ENCODE measurements around the gene ANTKMT. TPM values are rescaled to one million over a fixed set of nuclear protein-coding genes. Genes with fewer than 3 reads are reported as not detected.
A peak's percentile ranks its signal among the peaks of the same experiment; 100 is the strongest.

The ANTKMT gene
- total and polyA plus RNA-seq, 2 of the 8 experiments (the other 6 are each of a cell fraction or from before 2014, with no cell fraction given) = 26.5 to 26.6 TPM

DNA sequence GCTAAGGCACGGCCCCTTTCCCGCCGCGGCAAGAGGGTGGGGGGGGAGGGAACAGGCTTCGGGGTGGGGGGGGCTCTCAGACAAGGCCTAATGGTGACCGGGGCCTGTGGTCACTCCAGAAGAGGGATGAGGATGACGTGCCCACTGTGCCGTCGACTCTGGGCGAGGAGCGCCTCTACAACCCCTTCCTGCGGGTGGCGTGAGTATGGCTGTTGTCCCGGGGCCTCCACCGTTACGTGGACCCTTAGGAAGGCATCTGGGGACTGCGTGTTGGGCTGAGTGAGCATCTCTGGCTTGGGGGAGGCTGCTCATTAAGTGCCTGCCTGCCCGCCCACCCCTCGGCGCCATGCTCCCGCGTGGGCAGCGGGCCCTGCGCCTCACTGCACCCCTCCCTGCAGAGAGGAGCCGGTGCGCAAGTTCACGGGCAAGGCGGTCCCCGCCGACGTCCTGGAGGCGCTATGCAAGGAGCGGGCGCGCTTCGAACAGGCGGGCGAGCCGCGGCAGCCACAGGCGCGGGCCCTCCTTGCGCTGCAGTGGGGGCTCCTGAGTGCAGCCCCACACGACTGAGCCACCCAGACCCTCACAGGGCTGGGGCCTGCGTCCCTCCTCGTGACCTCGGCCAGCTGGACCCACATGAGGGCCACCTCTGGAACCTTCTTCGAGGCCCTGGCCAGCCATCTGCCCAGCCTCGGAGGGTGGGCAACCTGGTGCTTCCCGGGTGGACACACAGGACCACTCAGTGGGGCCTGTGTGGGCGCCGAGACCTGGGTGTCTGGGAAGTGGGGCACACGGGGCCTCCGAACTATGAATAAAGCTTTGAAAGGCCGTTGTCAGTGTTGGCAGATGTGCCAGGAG, 8.2 kb downstream of the ANTKMT start:
- TF ChIP-seq HDAC2 (IDR thresholded peaks at IDR 0.05; ENCODE audit: borderline replicate concordance in 1 of 2, low read depth in 2 of 2, low read length in 2 of 2) (no peak), ZNF274 (IDR thresholded peaks at IDR 0.05; ENCODE audit: borderline replicate concordance, extremely low read depth, low read length) (no peak), SP2 (IDR thresholded peaks at IDR 0.05; ENCODE audit: low read length) (no peak), YY1 (IDR thresholded peaks at IDR 0.05; ENCODE audit: low read depth, low read length) (no peak), SUZ12 (IDR thresholded peaks at IDR 0.05; ENCODE audit: low read length) (no peak)
- TF ChIP-seq, protein P1, sequence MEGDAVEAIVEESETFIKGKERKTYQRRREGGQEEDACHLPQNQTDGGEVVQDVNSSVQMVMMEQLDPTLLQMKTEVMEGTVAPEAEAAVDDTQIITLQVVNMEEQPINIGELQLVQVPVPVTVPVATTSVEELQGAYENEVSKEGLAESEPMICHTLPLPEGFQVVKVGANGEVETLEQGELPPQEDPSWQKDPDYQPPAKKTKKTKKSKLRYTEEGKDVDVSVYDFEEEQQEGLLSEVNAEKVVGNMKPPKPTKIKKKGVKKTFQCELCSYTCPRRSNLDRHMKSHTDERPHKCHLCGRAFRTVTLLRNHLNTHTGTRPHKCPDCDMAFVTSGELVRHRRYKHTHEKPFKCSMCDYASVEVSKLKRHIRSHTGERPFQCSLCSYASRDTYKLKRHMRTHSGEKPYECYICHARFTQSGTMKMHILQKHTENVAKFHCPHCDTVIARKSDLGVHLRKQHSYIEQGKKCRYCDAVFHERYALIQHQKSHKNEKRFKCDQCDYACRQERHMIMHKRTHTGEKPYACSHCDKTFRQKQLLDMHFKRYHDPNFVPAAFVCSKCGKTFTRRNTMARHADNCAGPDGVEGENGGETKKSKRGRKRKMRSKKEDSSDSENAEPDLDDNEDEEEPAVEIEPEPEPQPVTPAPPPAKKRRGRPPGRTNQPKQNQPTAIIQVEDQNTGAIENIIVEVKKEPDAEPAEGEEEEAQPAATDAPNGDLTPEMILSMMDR (IDR thresholded peaks at IDR 0.05; ENCODE audit: control extremely low read depth in 1 of 3, insufficient read depth in 1 of 3, low read depth in 1 of 3, low read length in 3 of 3) = peak in 1 of 3 experiments; percentile 21; a peak in 1 of 4 replicates
- Histone ChIP-seq H4K8ac (ENCODE audit: extremely low read depth, insufficient read depth, low read length) (0 out of 2 replicates have a peak overlapping the region, but pooled peaks have one; percentile 25), H2BK120ac (replicated peaks; ENCODE audit: low read depth, low read length) (no peak overlapping the region), H3K9me3 (ENCODE audit: insufficient read depth in 2 of 2, low read depth in 1 of 2, low read length in 1 of 2) (no peaks in the 10 kb centered on the region), H3K23ac (ENCODE audit: insufficient read length) (no peak overlapping the region), H3K4me2 (ENCODE audit: insufficient read depth in 1 of 2, low read depth in 2 of 2, low read length in 2 of 2) (peak overlapping the region; percentile 93 to 99), H2AFZ (ENCODE audit: low read length) (no peak overlapping the region), H4K5ac (ENCODE audit: insufficient read length, low read depth, low read length) (no peak overlapping the region), H3K4me1 (replicated peaks in 1 of 4; ENCODE audit: control insufficient read depth in 3 of 4, insufficient read depth in 4 of 4, low read length in 3 of 4) (peaks cover 0 to 14% (median 8%) of the 10 kb centered on the region in 4 experiments; a peak in 5 of 7 replicates), H3K23me2 (ENCODE audit: low read depth, low read length) (peaks cover 19% of the 10 kb centered on the region; the same call in 1 of the 2 replicates), H2BK5ac (ENCODE audit: low read depth, low read length) (no peak overlapping the region), H3K27ac (ENCODE audit: low read depth, low read length) (no peak overlapping the region), H3K9ac (replicated peaks in 1 of 4; ENCODE audit: extremely low read depth in 1 of 4, low read depth in 3 of 4, low read length in 3 of 4) (no peak overlapping the region), H3K36me3 (ENCODE audit: control insufficient read depth in 2 of 4, insufficient read depth in 4 of 4, low read length in 3 of 4) (peaks cover 0 to 3% (median under 1%) of the 10 kb centered on the region in 4 experiments; a peak in 1 of 8 replicates), H3K79me1 (ENCODE audit: low read depth, low read length) (no peaks in the 10 kb centered on the region), H2BK12ac (ENCODE audit: low read depth, low read length) (no peak overlapping the region), H3K56ac (replicated peaks; ENCODE audit: insufficient read length, low read depth, low read length) (no peak overlapping the region), H2BK20ac (ENCODE audit: low read length) (no peak overlapping the region), H3K14ac (ENCODE audit: insufficient read length) (no peak overlapping the region), H3K18ac (ENCODE audit: extremely low read depth, low read length) (peak overlapping the region; percentile 96; the same call in 1 of the 2 replicates), H3K4me3 (ENCODE audit: extremely low read depth in 1 of 4, insufficient read depth in 2 of 4, low read depth in 3 of 4, low read length in 4 of 4) (peak overlapping the region; percentile 16 to 83 (median 37); a peak in 5 of 8 replicates), H2BK15ac (ENCODE audit: low read length) (no peak overlapping the region), H3K4ac (replicated peaks; ENCODE audit: insufficient read length, low read depth, low read length) (no peak overlapping the region), H4K20me1 (replicated peaks in 1 of 2; ENCODE audit: control insufficient read depth in 1 of 2, insufficient read depth in 2 of 2, low read length in 2 of 2) (peaks cover 0 to 8% of the 10 kb centered on the region in 2 experiments), H4K91ac (replicated peaks; ENCODE audit: insufficient read length, low read length) (peak overlapping the region; percentile 91), H2AK5ac (ENCODE audit: low read depth, low read length) (no peak overlapping the region), H3K27me3 (replicated peaks in 1 of 4; ENCODE audit: control insufficient read depth in 3 of 4, extremely low read depth in 1 of 4, insufficient read depth in 3 of 4, low read length in 3 of 4) (peaks cover 0 to 16% (median 5%) of the 10 kb centered on the region in 4 experiments; a peak in 4 of 7 replicates), H3K79me2 (ENCODE audit: control insufficient read depth in 1 of 2, insufficient read depth in 2 of 2, low read length in 2 of 2) (no peaks in the 10 kb centered on the region)
- ChIA-PET POLR2A (ENCODE audit: partially characterized antibody) (interaction anchor here (1.3 to 23.0 kb wide), 6 partner anchors 11 to 55 kb away, joined by 4 to 353 read pairs (median 10); partner anchors contain the start of genes ANTKMT, CCDC78, CIAO3 and HAGHL), CTCF (ENCODE audit: partially characterized antibody) (interaction anchor here (0.6 to 35.8 kb wide), 8 partner anchors 7 to 655 kb away, joined by 3 to 977 read pairs (median 6); partner anchors contain the start of genes ANTKMT, CCDC78, CHTF18 and CIAO3)
- DNase-seq (ENCODE audit: low read depth in 1 of 2, low spot score in 2 of 2) (no peak), FAIRE-seq (no peak)
- WGBS, 2 experiments (ENCODE audit: extremely low coverage in 1 of 2, insufficient coverage in 1 of 2, insufficient read length in 1 of 2, insufficient replicate concordance in 2 of 2, low coverage in 1 of 2, low lambda C conversion rate in 2 of 2, missing lambda C conversion rate in 1 of 2) = 72% methylated on average over 34 of the region's 55 CpGs; no CpG with 5 or more reads in 1 of the 2 experiments
